Measurements from ENCODE around the gene KCNIP4. TPM values are rescaled to one million over a fixed set of nuclear protein-coding genes. Genes with fewer than 3 reads are reported as not detected.

The KCNIP4 gene
- total and polyA plus RNA-seq, 2 experiments from 2014 or later, result 0.14 to 0.63 TPM

DNA sequence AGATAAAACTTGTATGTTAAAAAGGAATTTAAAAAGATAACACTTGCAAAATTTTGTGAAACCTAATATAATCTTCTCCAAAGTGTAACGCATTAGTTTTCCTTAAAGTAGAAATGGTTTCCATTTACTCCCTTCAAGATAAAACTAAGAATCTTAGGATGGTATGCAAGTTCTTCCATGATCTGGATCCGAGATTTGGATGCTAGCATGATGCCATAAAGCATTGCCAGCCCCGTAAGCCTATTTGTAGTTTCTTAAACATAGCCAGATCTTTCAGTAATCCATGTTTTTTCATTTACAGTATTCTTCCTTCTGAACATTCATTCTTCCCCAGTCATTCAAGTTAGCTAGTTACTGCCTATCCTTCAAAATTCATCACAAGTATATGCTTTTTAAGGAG, 572.4 kb downstream of the KCNIP4 start (continued):
- TF ChIP-seq ZNF462 (CRISPR knock-in tag; IDR thresholded peaks at IDR 0.05) (no peak), ZNF114 (CRISPR knock-in tag; IDR thresholded peaks at IDR 0.05) (no peak), POLR2AphosphoS5 (IDR thresholded peaks at IDR 0.05; ENCODE audit: low read depth) (no peak), EZH2 (IDR thresholded peaks at IDR 0.05; ENCODE audit: low read depth, unreplicated experiment) (no peak), CREB1 (CRISPR knock-in tag; IDR thresholded peaks at IDR 0.05; ENCODE audit: low read depth) (no peak), ZNF331 (CRISPR knock-in tag; IDR thresholded peaks at IDR 0.05; ENCODE audit: low read depth) (no peak), JUNB (IDR thresholded peaks at IDR 0.05; ENCODE audit: unreplicated experiment) (no peak)
- TF ChIP-seq, protein P1, sequence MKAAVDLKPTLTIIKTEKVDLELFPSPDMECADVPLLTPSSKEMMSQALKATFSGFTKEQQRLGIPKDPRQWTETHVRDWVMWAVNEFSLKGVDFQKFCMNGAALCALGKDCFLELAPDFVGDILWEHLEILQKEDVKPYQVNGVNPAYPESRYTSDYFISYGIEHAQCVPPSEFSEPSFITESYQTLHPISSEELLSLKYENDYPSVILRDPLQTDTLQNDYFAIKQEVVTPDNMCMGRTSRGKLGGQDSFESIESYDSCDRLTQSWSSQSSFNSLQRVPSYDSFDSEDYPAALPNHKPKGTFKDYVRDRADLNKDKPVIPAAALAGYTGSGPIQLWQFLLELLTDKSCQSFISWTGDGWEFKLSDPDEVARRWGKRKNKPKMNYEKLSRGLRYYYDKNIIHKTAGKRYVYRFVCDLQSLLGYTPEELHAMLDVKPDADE (IDR thresholded peaks at IDR 0.05), result no peak

GRCh38 chr4:21374641-21375368, 573.8 kb downstream of the KCNIP4 start:
- H3K27me3 Mint-ChIP-seq (ENCODE audit: insufficient read depth, low read depth, poor library complexity), result no peaks in the 10 kb centered on the region
- Histone ChIP-seq H3K4me2 (no peak overlapping the region), H4K20me1 (replicated peaks; ENCODE audit: insufficient read depth) (no peaks in the 10 kb centered on the region), H3K4me1 (ENCODE audit: insufficient read depth) (no peaks in the 10 kb centered on the region), H3K9me2 (ENCODE audit: insufficient read depth) (0 out of 2 replicates have a peak, but pooled peaks cover 7% of the 10 kb centered on the region), H3F3A (replicated peaks; ENCODE audit: low read depth) (no peaks in the 10 kb centered on the region), H3K36me3 (ENCODE audit: insufficient read depth) (no peaks in the 10 kb centered on the region), H3K27me3 (ENCODE audit: insufficient read depth) (no peaks in the 10 kb centered on the region), H3K27ac (ENCODE audit: low read depth) (no peak overlapping the region), H3K79me2 (replicated peaks; ENCODE audit: insufficient read depth) (no peaks in the 10 kb centered on the region), H3K4me3 (no peak overlapping the region), H2AFZ (no peak overlapping the region)
- H3K27ac Mint-ChIP-seq, result no peak overlapping the region
- H3K4me3 Mint-ChIP-seq, result no peak overlapping the region
- no peaks in the 10 kb centered on the region for H3K4me1 Mint-ChIP-seq
- H3K9me3 Mint-ChIP-seq, result no peaks in the 10 kb centered on the region
- DNase-seq (ENCODE audit: low spot score) (no peak), ATAC-seq (no peak)
- no peaks in the 10 kb centered on the region for H3K36me3 Mint-ChIP-seq (ENCODE audit: low read depth)
- no peak for TF ChIP-seq ZNF462 (CRISPR knock-in tag; IDR thresholded peaks at IDR 0.05)
